H1 (cell line): ENCODE data around the gene MRS2. TPM values are rescaled to one million over a fixed set of nuclear protein-coding genes. Genes with fewer than 3 reads are reported as not detected.

ENCODE experiments used
- CBX8 ChIP-seq: fragments of 300-800, 300-1000 bp; sonication (generic); IDR thresholded peaks from 2 replicates; pipeline ENCODE4 v1.7.1; 2016; ENCODE audit warnings: low read depth, low read length, borderline replicate concordance
- CHD7 ChIP-seq: fragments of 300-600 bp; sonication (generic); IDR thresholded peaks from 2 replicates; pipeline ENCODE4 v1.7.1; 2012; ENCODE audit warnings: low read length, moderate library complexity, mild to moderate bottlenecking, inconsistent platforms; ENCODE audit not compliant: insufficient replicate concordance
- E2F6 ChIP-seq: IDR thresholded peaks from 2 replicates; pipeline ENCODE4 v1.6.1; 2012; ENCODE audit warnings: inconsistent platforms
- GABPA ChIP-seq: IDR thresholded peaks from 2 replicates; pipeline ENCODE4 v1.6.1; 2011; ENCODE audit warnings: mild to moderate bottlenecking, low read length, moderate library complexity, borderline replicate concordance; ENCODE audit not compliant: insufficient read depth
- HDAC6 ChIP-seq: IDR thresholded peaks from one replicate; pipeline ENCODE4 v1.7.1; 2012; ENCODE audit warnings: low read depth, mild to moderate bottlenecking, inconsistent platforms, low read length, moderate library complexity
- KDM1A ChIP-seq: fragments of 200-600, 300-600 bp; sonication (generic); IDR thresholded peaks from 2 replicates; pipeline ENCODE4 v1.7.1; 2016; ENCODE audit warnings: mild to moderate bottlenecking, low read length, borderline replicate concordance
- RXRA ChIP-seq: IDR thresholded peaks from 2 replicates; pipeline ENCODE4 v1.6.1; 2011; ENCODE audit warnings: low read depth, mild to moderate bottlenecking, low read length, moderate library complexity; ENCODE audit not compliant: insufficient read depth
- polyA plus RNA-seq, 7 experiments: library from polyadenylated mRNA; depleted of rRNA in 3 of 7; stranded (reverse) in 5 of 7; unstranded in 2 of 7; fragments of >200 nt in 5 of 7; fragments of 200-250 nt in 2 of 7; gene quantifications; 1 replicate in 5 of 7; 2 replicates in 1 of 7; 4 replicates in 1 of 7; pipeline versions ENCODE4 v1.2.1 to v1.2.3, GENCODE V29; 2011 to 2013; ENCODE audit warnings: missing spikeins in 2 of 7, mixed read lengths in 2 of 7
- total RNA-seq: library from RNA; stranded (reverse); fragmentation: NEBNext Ultra II Directional; extraction: Animal tissue kit (Norgen Biotek cat#: 25700); gene quantifications from 2 replicates; pipeline ENCODE4 v1.2.1, GENCODE V29; 2021

The MRS2 gene
- total and polyA plus RNA-seq, 2 of the 8 experiments (the other 6 are each of a cell fraction or from before 2014, with no cell fraction given) = 51.2 to 67.5 TPM

- TF ChIP-seq CHD7 = no peak
- TF ChIP-seq HDAC6 = no peak
- TF ChIP-seq CBX8 = no peak
- TF ChIP-seq RXRA = no peak
- no peak for TF ChIP-seq E2F6
- TF ChIP-seq KDM1A = no peak
- no peak for TF ChIP-seq GABPA
These were observed 26.4 kb downstream of the MRS2 start (continued) for GRCh38 chr6:24429146-24429545.
